Measurements from ENCODE around the gene TMEM8B. TPM values are rescaled to one million over a fixed set of nuclear protein-coding genes. Genes with fewer than 3 reads are reported as not detected.

The TMEM8B gene
- total and polyA plus RNA-seq, 9 of the 15 experiments (the other 6 are each of a cell fraction or from before 2014, with no cell fraction given): 0.01 to 2.2 (median 1.1) TPM

DNA sequence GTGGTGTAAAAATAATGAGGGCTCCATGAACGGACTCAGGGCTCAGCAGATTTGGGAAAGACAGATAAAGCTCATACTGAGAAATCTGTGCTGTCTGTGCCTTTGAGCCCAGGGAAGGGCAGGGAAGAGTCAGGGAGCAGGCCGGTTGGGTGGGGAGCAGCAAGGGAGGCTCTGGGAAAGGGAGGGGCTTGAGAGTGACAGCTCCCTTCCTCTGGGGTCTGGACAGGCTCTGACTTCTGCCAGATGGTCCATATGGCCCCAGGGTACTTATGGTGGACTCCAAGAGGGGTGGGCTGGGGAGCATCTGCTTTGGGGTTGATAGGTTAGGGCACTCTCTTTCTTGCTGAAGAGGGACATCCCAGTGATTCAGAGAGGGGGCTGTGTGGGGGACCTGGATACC is 35.6 kb upstream of the TMEM8B start (continued):
- TF ChIP-seq RNF2 (IDR thresholded peaks at IDR 0.05): no peak

GRCh38 chr9:35795695-35796094 is 33.3 kb upstream of the TMEM8B start:
- Histone ChIP-seq H4K20me1 (replicated peaks; ENCODE audit: control insufficient read depth, insufficient read depth, low read length) (no peaks in the 10 kb centered on the region), H3K4me3 (no peak overlapping the region), H3K9ac (ENCODE audit: insufficient read depth in 1 of 2, low read depth in 2 of 2, low read length in 2 of 2) (no peak overlapping the region; a peak in 1 of 4 replicates), H3K27me3 (ENCODE audit: control insufficient read depth in 2 of 2, insufficient read depth in 2 of 2, low read length in 2 of 2) (no peaks in the 10 kb centered on the region), H3K4me2 (ENCODE audit: insufficient read depth, low read length) (no peak overlapping the region), H3K27ac (ENCODE audit: extremely low read depth, low read depth, low read length) (no peak overlapping the region), H3K79me2 (ENCODE audit: control insufficient read depth, insufficient read depth, low read length) (no peaks in the 10 kb centered on the region), H3K9me1 (ENCODE audit: control insufficient read depth, insufficient read depth, low read length) (no peaks in the 10 kb centered on the region), H3K36me3 (ENCODE audit: control insufficient read depth, insufficient read depth, low read length) (peaks cover 6% of the 10 kb centered on the region; the same call in 2 of the 3 replicates), H2AFZ (ENCODE audit: low read depth, low read length) (no peak overlapping the region), H3K9me3 (replicated peaks; ENCODE audit: control insufficient read depth, insufficient read depth, low read depth, low read length) (no peaks in the 10 kb centered on the region), H3K4me1 (replicated peaks in 1 of 2; ENCODE audit: control insufficient read depth in 2 of 2, insufficient read depth in 2 of 2, low read length in 2 of 2) (peaks cover 15 to 21% of the 10 kb centered on the region in 2 experiments; a peak in 4 of 5 replicates)
- ATAC-seq (no peak), FAIRE-seq (no peak), DNase-seq (ENCODE audit: extremely low read depth in 1 of 4, low spot score in 3 of 4) (no peak)
- TF ChIP-seq CBX1 (IDR thresholded peaks at IDR 0.05; ENCODE audit: low read depth): no peak
- no peak for TF ChIP-seq PHB (CRISPR knock-in tag; IDR thresholded peaks at IDR 0.05)
- TF ChIP-seq NR4A1 (CRISPR knock-in tag; IDR thresholded peaks at IDR 0.05): no peak
- no peak for TF ChIP-seq NR4A1 (tag; IDR thresholded peaks at IDR 0.05)
- no peak for TF ChIP-seq NFATC3 (IDR thresholded peaks at IDR 0.05)
- no peak for TF ChIP-seq ZNF311 (CRISPR knock-in tag; IDR thresholded peaks at IDR 0.05)
- TF ChIP-seq ZNF140 (CRISPR knock-in tag; IDR thresholded peaks at IDR 0.05): no peak
- TF ChIP-seq, protein P1, sequence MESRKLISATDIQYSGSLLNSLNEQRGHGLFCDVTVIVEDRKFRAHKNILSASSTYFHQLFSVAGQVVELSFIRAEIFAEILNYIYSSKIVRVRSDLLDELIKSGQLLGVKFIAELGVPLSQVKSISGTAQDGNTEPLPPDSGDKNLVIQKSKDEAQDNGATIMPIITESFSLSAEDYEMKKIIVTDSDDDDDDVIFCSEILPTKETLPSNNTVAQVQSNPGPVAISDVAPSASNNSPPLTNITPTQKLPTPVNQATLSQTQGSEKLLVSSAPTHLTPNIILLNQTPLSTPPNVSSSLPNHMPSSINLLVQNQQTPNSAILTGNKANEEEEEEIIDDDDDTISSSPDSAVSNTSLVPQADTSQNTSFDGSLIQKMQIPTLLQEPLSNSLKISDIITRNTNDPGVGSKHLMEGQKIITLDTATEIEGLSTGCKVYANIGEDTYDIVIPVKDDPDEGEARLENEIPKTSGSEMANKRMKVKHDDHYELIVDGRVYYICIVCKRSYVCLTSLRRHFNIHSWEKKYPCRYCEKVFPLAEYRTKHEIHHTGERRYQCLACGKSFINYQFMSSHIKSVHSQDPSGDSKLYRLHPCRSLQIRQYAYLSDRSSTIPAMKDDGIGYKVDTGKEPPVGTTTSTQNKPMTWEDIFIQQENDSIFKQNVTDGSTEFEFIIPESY (CRISPR knock-in tag; IDR thresholded peaks at IDR 0.05): no peak
- TF ChIP-seq JUND (IDR thresholded peaks at IDR 0.05; ENCODE audit: borderline replicate concordance, low read depth, low read length): no peak
- TF ChIP-seq JUND (tag; IDR thresholded peaks at IDR 0.05; ENCODE audit: borderline replicate concordance, low read depth, low read length): no peak
- TF ChIP-seq, protein P2, sequence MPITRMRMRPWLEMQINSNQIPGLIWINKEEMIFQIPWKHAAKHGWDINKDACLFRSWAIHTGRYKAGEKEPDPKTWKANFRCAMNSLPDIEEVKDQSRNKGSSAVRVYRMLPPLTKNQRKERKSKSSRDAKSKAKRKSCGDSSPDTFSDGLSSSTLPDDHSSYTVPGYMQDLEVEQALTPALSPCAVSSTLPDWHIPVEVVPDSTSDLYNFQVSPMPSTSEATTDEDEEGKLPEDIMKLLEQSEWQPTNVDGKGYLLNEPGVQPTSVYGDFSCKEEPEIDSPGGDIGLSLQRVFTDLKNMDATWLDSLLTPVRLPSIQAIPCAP (CRISPR knock-in tag; IDR thresholded peaks at IDR 0.05; ENCODE audit: borderline replicate concordance): no peak
- no peak for TF ChIP-seq LEF1 (IDR thresholded peaks at IDR 0.05)
- TF ChIP-seq TAF15 (IDR thresholded peaks at IDR 0.05; ENCODE audit: low read depth, low read length): no peak
- no peak for TF ChIP-seq ZEB2 (IDR thresholded peaks at IDR 0.05)
- in situ Hi-C loops (cut with MboI) (loop anchor here (10.0 kb wide), 1 partner anchor 89 kb away; no protein-coding TSS in a partner anchor), intact Hi-C loops (cut with micrococcal nuclease) (no loop called here)
- ChIA-PET POLR2A (interaction anchor here (1.3 kb wide), 1 partner anchor 18 kb away, joined by 3 read pairs; no protein-coding TSS in a partner anchor), CTCF (ENCODE audit: low intra/inter-chr PET ratio) (no interaction called here)
- no TSS peak for BruUV-seq (replicated peaks)
